ENCODE data around the gene FRMD5.

- TF ChIP-seq EZH2 (IDR thresholded peaks at IDR 0.05; ENCODE audit: low read depth) = no peak
- TF ChIP-seq CTCF (conservative IDR thresholded peaks at IDR 0.05) = no peak
These were observed 166.1 kb downstream of the FRMD5 start for GRCh38 chr15:44029003-44029402.
